ENCODE results near the gene EIF2AK3.

EIF2AK3 gene

DNA sequence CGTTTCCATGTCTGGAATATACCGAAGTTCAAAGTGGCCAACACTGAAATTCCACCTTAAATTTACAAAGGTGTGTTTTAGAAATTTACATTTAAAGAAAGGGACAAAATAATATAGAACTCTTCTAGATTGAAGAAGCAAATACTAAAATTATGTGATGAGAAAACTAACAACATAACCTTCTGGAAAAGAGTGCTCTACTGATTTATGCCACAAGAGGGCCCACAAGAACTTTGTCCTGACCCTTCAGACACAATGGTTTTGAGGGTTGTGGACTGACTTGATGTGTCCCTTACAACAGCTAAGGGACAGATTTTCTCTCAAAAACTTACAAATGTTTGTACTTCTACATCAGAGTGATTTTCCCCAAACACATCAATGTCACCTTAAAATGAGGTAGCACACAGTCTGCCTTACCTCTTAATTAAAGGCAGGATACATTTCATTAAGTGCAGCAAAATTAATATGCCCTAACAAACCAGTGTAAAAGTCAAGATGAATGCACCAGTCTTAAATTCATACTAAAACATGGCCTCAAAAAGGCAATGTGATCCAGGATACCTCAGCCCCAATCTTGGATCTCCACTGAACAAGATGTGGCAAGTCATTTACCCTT is 36.2 kb downstream of the EIF2AK3 start:
- no peaks in the 10 kb centered on the region for H3K4me1 ChIP-seq (ENCODE audit: insufficient read depth, low read length)
- no peaks in the 10 kb centered on the region for H3K27me3 ChIP-seq (ENCODE audit: control insufficient read depth in 1 of 2, insufficient read depth in 2 of 2, low read length in 2 of 2)
- H3K4me3 ChIP-seq (ENCODE audit: low read depth in 1 of 2, low read length in 2 of 2) = no peak overlapping the region
- H3K27ac ChIP-seq (ENCODE audit: low read depth, low read length) = no peak overlapping the region
- no peaks in the 10 kb centered on the region for H3K9me3 ChIP-seq (ENCODE audit: low read length)
- peaks cover 23% of the 10 kb centered on the region for H3K36me3 ChIP-seq (ENCODE audit: insufficient read depth, low read length)
- no peak overlapping the region for H3K9ac ChIP-seq (ENCODE audit: low read length)

GRCh38 chr2:88585969-88586368 is 41.3 kb downstream of the EIF2AK3 start:
- no peak overlapping the region for H3K4me3 ChIP-seq (ENCODE audit: low read depth in 1 of 2, low read length in 2 of 2)
- H3K27ac ChIP-seq (ENCODE audit: low read depth, low read length) = no peak overlapping the region
- H3K36me3 ChIP-seq (ENCODE audit: insufficient read depth, low read length) = peaks cover 50% of the 10 kb centered on the region
- H3K9ac ChIP-seq (ENCODE audit: low read length) = no peak overlapping the region
- H3K9me3 ChIP-seq (ENCODE audit: low read length) = no peaks in the 10 kb centered on the region
- H3K27me3 ChIP-seq (ENCODE audit: control insufficient read depth in 1 of 2, insufficient read depth in 2 of 2, low read length in 2 of 2) = no peaks in the 10 kb centered on the region
- no peaks in the 10 kb centered on the region for H3K4me1 ChIP-seq (ENCODE audit: insufficient read depth, low read length)

DNA sequence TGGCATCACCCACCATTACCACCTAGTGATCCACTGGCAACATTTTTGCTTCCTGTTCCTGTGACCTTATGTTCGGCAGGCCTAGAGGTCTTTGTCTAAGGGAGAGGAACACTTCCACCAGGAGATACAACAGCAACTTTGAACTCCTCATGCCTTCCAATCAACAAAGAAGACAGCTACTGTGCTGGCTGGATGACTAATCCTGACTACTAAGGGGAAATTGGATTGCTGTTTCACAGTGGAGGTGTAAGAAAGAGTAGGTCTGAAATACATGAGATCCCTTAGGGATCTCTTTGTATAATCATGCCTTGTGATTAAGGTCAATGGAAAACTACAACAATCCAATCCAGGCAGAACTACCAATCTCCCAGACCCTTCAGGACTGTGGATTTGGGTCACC is 45.2 kb downstream of the EIF2AK3 start:
- no peaks in the 10 kb centered on the region for H3K27me3 ChIP-seq (ENCODE audit: control insufficient read depth in 1 of 2, insufficient read depth in 2 of 2, low read length in 2 of 2)
- H3K9ac ChIP-seq (ENCODE audit: low read length) = no peak overlapping the region
- H3K27ac ChIP-seq (ENCODE audit: low read depth, low read length) = no peak overlapping the region
- H3K4me1 ChIP-seq (ENCODE audit: insufficient read depth, low read length) = no peaks in the 10 kb centered on the region
- peaks cover 36% of the 10 kb centered on the region for H3K36me3 ChIP-seq (ENCODE audit: insufficient read depth, low read length)
- H3K9me3 ChIP-seq (ENCODE audit: low read length) = no peaks in the 10 kb centered on the region
- H3K4me3 ChIP-seq (ENCODE audit: low read depth in 1 of 2, low read length in 2 of 2) = no peak overlapping the region

DNA sequence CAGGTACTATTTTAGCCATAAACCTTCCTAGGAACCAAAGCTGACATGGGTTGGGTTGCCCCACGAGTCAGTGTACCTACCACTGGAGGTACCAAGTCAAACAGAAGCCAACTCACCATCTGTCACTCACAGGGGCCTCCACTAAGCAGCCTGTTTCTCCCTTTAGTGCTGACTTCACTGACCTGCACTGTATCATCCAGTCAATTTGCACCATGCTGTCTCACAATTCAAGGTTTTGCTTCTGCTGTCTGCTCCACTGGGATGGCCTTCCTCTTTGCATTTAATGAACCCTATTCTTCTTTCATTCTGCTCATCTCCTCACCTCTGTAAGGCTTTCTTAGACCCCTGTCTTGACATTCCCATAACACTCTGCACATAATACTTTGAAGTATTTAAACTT is 47.2 kb downstream of the EIF2AK3 start:
- Histone ChIP-seq H3K4me1 (ENCODE audit: insufficient read depth, low read length) (no peaks in the 10 kb centered on the region), H3K27ac (ENCODE audit: low read depth, low read length) (no peak overlapping the region), H3K27me3 (ENCODE audit: control insufficient read depth in 1 of 2, insufficient read depth in 2 of 2, low read length in 2 of 2) (no peaks in the 10 kb centered on the region), H3K9ac (ENCODE audit: low read length) (no peak overlapping the region), H3K4me3 (ENCODE audit: low read depth in 1 of 2, low read length in 2 of 2) (no peak overlapping the region), H3K9me3 (ENCODE audit: low read length) (no peaks in the 10 kb centered on the region), H3K36me3 (ENCODE audit: insufficient read depth, low read length) (peaks cover 34% of the 10 kb centered on the region)

DNA sequence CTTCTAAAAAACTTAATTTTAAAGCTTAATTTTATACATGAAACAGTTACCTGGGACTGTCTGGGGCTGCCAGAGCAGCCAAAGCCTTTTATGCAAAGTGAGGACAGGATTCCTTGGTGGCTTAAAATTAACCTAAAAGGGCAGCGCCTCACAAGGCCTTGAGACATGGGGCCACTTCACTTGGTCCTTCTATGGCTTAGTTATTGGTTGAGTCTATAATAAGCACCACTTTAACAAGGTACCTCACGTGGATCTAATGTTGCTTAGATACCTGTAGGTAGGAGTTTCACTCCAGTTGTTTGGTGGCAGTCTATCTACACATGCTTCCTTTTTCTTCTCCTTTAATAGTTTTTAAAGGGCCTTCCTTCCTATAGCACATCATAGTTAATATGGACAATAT is 51.6 kb downstream of the EIF2AK3 start:
- no peaks in the 10 kb centered on the region for H3K4me1 ChIP-seq (ENCODE audit: insufficient read depth, low read length)
- no peaks in the 10 kb centered on the region for H3K27me3 ChIP-seq (ENCODE audit: control insufficient read depth in 1 of 2, insufficient read depth in 2 of 2, low read length in 2 of 2)
- H3K9ac ChIP-seq (ENCODE audit: low read length) = no peak overlapping the region
- peaks cover 33% of the 10 kb centered on the region for H3K36me3 ChIP-seq (ENCODE audit: insufficient read depth, low read length)
- no peak overlapping the region for H3K4me3 ChIP-seq (ENCODE audit: low read depth in 1 of 2, low read length in 2 of 2)
- H3K9me3 ChIP-seq (ENCODE audit: low read length) = no peaks in the 10 kb centered on the region
- H3K27ac ChIP-seq (ENCODE audit: low read depth, low read length) = no peak overlapping the region

DNA sequence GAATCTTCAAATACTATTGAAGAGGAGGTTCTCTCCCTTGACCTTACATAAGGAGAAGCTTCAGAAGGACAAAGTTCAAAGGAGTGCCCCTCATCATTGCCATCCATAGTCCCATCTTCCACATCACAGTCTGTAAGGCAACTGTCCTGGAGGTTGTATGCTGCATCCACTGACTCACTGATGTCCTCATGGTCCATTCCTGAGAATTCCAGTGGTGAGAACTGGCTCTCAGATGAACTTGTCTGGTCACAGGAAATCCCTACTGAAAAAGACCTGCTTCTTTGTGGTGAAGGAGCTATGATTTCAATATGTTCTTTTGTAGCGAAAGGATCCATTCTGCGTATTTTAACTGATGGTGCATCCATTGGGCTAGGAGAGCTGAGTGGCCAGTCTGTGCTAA is 52.2 kb downstream of the EIF2AK3 start:
- H3K4me3 ChIP-seq (ENCODE audit: low read depth in 1 of 2, low read length in 2 of 2) = no peak overlapping the region
- no peak overlapping the region for H3K9ac ChIP-seq (ENCODE audit: low read length)
- H3K27ac ChIP-seq (ENCODE audit: low read depth, low read length) = no peak overlapping the region
- H3K27me3 ChIP-seq (ENCODE audit: control insufficient read depth in 1 of 2, insufficient read depth in 2 of 2, low read length in 2 of 2) = no peaks in the 10 kb centered on the region
- no peaks in the 10 kb centered on the region for H3K9me3 ChIP-seq (ENCODE audit: low read length)
- peaks cover 31% of the 10 kb centered on the region for H3K36me3 ChIP-seq (ENCODE audit: insufficient read depth, low read length)
- no peaks in the 10 kb centered on the region for H3K4me1 ChIP-seq (ENCODE audit: insufficient read depth, low read length)

- Histone ChIP-seq H3K4me3 (ENCODE audit: low read depth in 1 of 2, low read length in 2 of 2) (no peak overlapping the region), H3K4me1 (ENCODE audit: insufficient read depth, low read length) (no peaks in the 10 kb centered on the region), H3K9me3 (ENCODE audit: low read length) (no peaks in the 10 kb centered on the region), H3K27me3 (ENCODE audit: control insufficient read depth in 1 of 2, insufficient read depth in 2 of 2, low read length in 2 of 2) (no peaks in the 10 kb centered on the region), H3K27ac (ENCODE audit: low read depth, low read length) (no peak overlapping the region), H3K36me3 (ENCODE audit: insufficient read depth, low read length) (peaks cover 28% of the 10 kb centered on the region), H3K9ac (ENCODE audit: low read length) (no peak overlapping the region)
These were observed 52.8 kb downstream of the EIF2AK3 start for GRCh38 chr2:88574445-88574844.

GRCh38 chr2:88568179-88568578 is 59.1 kb downstream of the EIF2AK3 start:
- Histone ChIP-seq H3K4me3 (ENCODE audit: low read depth in 1 of 2, low read length in 2 of 2) (no peak overlapping the region), H3K36me3 (ENCODE audit: insufficient read depth, low read length) (peaks cover 11% of the 10 kb centered on the region)

DNA sequence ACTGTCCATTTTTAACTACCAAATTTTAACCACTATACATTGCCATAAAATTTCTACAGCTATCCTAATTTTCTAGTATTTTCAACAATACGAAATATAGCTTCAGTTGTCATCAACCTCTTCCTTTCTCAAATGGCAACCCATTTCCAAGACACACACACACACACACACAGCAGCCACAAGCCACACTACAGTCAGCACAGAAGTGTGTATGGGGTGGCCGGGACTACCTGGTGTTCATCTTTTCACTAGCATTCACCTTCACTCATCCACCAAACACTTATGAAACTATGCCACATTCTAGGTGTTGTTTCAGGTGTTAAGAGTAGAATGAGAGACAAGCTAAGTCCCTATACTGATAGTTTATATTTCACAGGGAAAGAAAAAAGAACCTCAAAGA is 62.9 kb downstream of the EIF2AK3 start:
- no peaks in the 10 kb centered on the region for H3K9me3 ChIP-seq (ENCODE audit: low read length)
- no peaks in the 10 kb centered on the region for H3K27me3 ChIP-seq (ENCODE audit: control insufficient read depth in 1 of 2, insufficient read depth in 2 of 2, low read length in 2 of 2)
- H3K36me3 ChIP-seq (ENCODE audit: insufficient read depth, low read length) = peaks cover 15% of the 10 kb centered on the region
- H3K4me1 ChIP-seq (ENCODE audit: insufficient read depth, low read length) = no peaks in the 10 kb centered on the region
- H3K9ac ChIP-seq (ENCODE audit: low read length) = no peak overlapping the region
- no peak overlapping the region for H3K27ac ChIP-seq (ENCODE audit: low read depth, low read length)
- no peak overlapping the region for H3K4me3 ChIP-seq (ENCODE audit: low read depth in 1 of 2, low read length in 2 of 2)

More at GRCh38 chr2:88568179-88568578, 59.1 kb downstream of the EIF2AK3 start:
- no peak overlapping the region for H3K27ac ChIP-seq (ENCODE audit: low read depth, low read length)
- H3K27me3 ChIP-seq (ENCODE audit: control insufficient read depth in 1 of 2, insufficient read depth in 2 of 2, low read length in 2 of 2) = no peaks in the 10 kb centered on the region
- H3K9me3 ChIP-seq (ENCODE audit: low read length) = no peaks in the 10 kb centered on the region
- H3K9ac ChIP-seq (ENCODE audit: low read length) = no peak overlapping the region
- H3K4me1 ChIP-seq (ENCODE audit: insufficient read depth, low read length) = no peaks in the 10 kb centered on the region

DNA sequence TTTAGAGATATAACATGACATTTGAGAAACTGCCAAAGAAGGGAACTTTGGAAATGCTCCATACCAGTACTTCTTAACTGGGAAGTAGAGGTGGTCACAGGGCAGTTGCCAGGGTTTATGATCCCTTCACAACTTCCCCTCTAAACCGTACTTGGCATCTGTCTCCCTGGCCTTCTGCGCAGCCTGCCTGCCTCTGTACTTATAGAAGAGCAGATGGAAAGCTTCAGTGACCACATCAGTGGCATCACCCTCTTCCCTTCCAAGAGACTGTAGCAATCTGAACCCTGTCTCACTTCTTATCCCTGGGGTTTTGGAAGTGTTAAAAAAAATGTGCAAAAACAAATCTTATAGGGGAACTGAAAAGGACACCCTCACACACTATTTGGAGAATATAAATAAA is 64.1 kb downstream of the EIF2AK3 start:
- H3K4me3 ChIP-seq (ENCODE audit: low read depth in 1 of 2, low read length in 2 of 2) = no peak overlapping the region

GRCh38 chr2:88561646-88562388 is 65.4 kb downstream of the EIF2AK3 start:
- H3K27me3 ChIP-seq (ENCODE audit: control insufficient read depth in 1 of 2, insufficient read depth in 2 of 2, low read length in 2 of 2) = no peaks in the 10 kb centered on the region
- no peaks in the 10 kb centered on the region for H3K9me3 ChIP-seq (ENCODE audit: low read length)
- H3K4me3 ChIP-seq (ENCODE audit: low read depth in 1 of 2, low read length in 2 of 2) = no peak overlapping the region
- H3K9ac ChIP-seq (ENCODE audit: low read length) = no peak overlapping the region
- peaks cover 28% of the 10 kb centered on the region for H3K36me3 ChIP-seq (ENCODE audit: insufficient read depth, low read length)
- H3K27ac ChIP-seq (ENCODE audit: low read depth, low read length) = no peak overlapping the region
- H3K4me1 ChIP-seq (ENCODE audit: insufficient read depth, low read length) = no peaks in the 10 kb centered on the region

More for the DNA sequence above, 64.1 kb downstream of the EIF2AK3 start:
- Histone ChIP-seq H3K36me3 (ENCODE audit: insufficient read depth, low read length) (peaks cover 17% of the 10 kb centered on the region), H3K27me3 (ENCODE audit: control insufficient read depth in 1 of 2, insufficient read depth in 2 of 2, low read length in 2 of 2) (no peaks in the 10 kb centered on the region), H3K9me3 (ENCODE audit: low read length) (no peaks in the 10 kb centered on the region), H3K9ac (ENCODE audit: low read length) (no peak overlapping the region), H3K4me1 (ENCODE audit: insufficient read depth, low read length) (no peaks in the 10 kb centered on the region), H3K27ac (ENCODE audit: low read depth, low read length) (no peak overlapping the region)

Data from muscle layer of colon (tissue), 2 donors.